GM12865 (cell line): Measurements from ENCODE around the gene CELSR1.

Source experiments
- DNase-seq: peaks from one replicate; pipeline ENCODE4 v3.0.0; 2010; ENCODE audit warnings: low read depth
- H3K4me3 ChIP-seq: 2 replicates; pipeline ENCODE4 v1.5.1; 2011; ENCODE audit warnings: mild to moderate bottlenecking, low read depth, low read length, control low read depth
- CTCF ChIP-seq: IDR thresholded peaks from 2 replicates; pipeline ENCODE4 v1.5.1; 2011; ENCODE audit warnings: low read length, control low read depth, low read depth, inconsistent platforms; ENCODE audit not compliant: insufficient read depth; ENCODE audit errors: missing control alignments

The CELSR1 gene

GRCh38 chr22:46465793-46466192 lies 71.6 kb downstream of the CELSR1 start:
- no peak for TF ChIP-seq CTCF
- no peak for DNase-seq
- H3K4me3 ChIP-seq = no peak overlapping the region

GRCh38 chr22:46465345-46465720 lies 72.1 kb downstream of the CELSR1 start:
- DNase-seq = no peak
- TF ChIP-seq CTCF = no peak

GRCh38 chr22:46464701-46465344 lies 72.6 kb downstream of the CELSR1 start:
- H3K4me3 ChIP-seq = no peak overlapping the region
- DNase-seq = no peak
- TF ChIP-seq CTCF = no peak

More at GRCh38 chr22:46465345-46465720, 72.1 kb downstream of the CELSR1 start:
- no peak overlapping the region for H3K4me3 ChIP-seq

GRCh38 chr22:46464296-46464695 lies 73.1 kb downstream of the CELSR1 start:
- TF ChIP-seq CTCF = no peak
- no peak overlapping the region for H3K4me3 ChIP-seq
- no peak for DNase-seq

GRCh38 chr22:46463435-46464227 lies 73.8 kb downstream of the CELSR1 start:
- no peak for TF ChIP-seq CTCF
- no peak overlapping the region for H3K4me3 ChIP-seq
- no peak for DNase-seq

- H3K4me3 ChIP-seq = no peak overlapping the region
- DNase-seq = no peak
- TF ChIP-seq CTCF = no peak
These were observed 74.6 kb downstream of the CELSR1 start for GRCh38 chr22:46462726-46463371.
